ENCODE data around the gene ADCY1.

ADCY1 gene

DNA sequence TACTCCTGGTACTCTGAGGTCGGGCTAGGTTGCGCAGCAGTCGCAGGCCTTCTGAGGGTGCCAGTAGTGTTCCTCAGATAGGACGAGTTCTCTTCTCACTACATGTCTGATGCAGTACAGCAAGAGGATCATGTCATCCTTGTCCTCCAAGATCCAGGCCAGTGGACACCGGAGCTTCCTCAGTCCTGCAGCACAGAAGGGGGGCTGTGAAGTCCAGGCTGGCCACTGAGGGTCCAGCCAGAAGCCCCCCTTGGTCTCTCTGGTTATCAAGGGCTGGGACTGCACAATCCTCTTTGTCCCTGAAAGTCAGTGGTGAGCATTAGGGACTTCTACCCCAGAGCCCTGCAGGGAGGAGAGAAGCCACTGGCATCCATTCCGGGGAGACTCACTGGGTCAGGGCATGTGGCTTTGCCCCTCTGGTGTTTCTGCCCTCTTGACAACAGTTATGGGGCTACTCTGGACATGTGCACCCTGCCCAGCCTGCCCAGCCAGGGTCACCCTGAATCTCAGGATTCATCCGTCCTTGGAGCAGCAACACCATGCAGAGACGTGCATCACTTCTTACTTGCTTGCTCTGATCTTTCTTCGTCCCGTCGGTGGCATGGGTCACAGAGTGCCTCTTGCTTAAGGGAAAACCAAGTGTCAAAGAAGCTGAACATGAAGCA, 125.7 kb downstream of the ADCY1 start:
- TF ChIP-seq, protein P1, sequence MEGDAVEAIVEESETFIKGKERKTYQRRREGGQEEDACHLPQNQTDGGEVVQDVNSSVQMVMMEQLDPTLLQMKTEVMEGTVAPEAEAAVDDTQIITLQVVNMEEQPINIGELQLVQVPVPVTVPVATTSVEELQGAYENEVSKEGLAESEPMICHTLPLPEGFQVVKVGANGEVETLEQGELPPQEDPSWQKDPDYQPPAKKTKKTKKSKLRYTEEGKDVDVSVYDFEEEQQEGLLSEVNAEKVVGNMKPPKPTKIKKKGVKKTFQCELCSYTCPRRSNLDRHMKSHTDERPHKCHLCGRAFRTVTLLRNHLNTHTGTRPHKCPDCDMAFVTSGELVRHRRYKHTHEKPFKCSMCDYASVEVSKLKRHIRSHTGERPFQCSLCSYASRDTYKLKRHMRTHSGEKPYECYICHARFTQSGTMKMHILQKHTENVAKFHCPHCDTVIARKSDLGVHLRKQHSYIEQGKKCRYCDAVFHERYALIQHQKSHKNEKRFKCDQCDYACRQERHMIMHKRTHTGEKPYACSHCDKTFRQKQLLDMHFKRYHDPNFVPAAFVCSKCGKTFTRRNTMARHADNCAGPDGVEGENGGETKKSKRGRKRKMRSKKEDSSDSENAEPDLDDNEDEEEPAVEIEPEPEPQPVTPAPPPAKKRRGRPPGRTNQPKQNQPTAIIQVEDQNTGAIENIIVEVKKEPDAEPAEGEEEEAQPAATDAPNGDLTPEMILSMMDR (IDR thresholded peaks at IDR 0.05; ENCODE audit: low read length, missing control alignments), result no peak
- no peak for DNase-seq (ENCODE audit: low read depth)
- no peak overlapping the region for H3K4me3 ChIP-seq (replicated peaks; ENCODE audit: low read depth, low read length)

DNA sequence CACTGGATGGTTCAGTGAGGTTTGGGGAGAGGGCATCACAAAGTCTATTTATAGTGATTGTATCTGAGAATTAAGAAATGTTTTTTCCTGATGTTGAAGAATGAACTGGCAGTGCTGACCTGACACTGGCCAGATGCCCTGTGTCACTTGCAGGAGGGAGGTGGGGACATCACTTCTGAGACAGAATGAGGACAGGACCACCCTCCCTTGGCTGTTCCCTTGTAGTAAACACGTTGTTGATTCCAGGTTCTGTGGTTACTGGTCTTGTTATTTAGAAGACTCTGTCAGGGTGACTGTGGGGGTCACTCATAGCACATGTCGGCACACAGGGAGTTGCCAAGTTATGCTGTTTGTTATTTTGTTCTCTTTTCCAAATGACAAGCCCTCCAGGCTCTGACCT, 126.4 kb downstream of the ADCY1 start:
- TF ChIP-seq, protein P1 (IDR thresholded peaks at IDR 0.05; ENCODE audit: low read length, missing control alignments), result no peak
- DNase-seq (ENCODE audit: low read depth), result no peak
- no peak overlapping the region for H3K4me3 ChIP-seq (replicated peaks; ENCODE audit: low read depth, low read length)

DNA sequence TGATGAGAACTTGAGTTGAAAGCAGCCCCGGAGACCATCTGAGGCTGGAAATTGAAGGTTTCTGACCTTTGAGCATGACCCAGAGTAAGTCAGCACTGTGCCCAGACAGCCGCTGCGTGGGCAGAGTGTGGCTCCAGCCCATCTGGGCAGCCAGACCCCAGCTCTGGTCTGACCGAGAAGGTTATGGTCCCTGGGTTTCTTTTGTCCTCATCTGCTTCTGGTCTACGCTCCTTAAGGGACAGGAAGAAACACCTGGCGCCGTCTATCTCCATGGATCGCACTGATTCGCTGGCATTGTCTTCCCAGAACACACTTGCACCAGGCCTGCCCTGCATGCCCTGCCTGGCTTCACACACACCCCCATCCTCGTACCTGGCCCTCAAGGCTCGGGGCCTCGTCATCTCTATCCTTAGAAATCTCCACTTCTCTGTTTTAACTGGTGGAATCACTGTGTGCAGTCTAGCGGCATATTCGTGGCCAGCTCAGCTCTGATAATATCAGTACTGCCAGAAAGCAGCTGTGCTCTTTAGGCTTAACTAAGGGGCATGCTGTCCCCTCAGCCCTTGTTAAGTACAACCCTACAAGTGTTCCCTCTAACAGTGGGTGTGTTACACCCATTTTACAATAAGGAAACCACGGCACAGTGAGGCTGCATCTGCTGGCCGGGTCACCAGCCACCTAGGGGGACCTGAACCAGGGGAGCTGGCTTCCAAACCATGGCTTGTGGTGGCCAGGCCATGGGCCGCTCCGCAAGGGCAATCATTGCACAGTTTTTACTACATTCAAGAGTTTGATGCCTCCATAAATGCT, 127.7 kb downstream of the ADCY1 start:
- no peak overlapping the region for H3K4me3 ChIP-seq (replicated peaks; ENCODE audit: low read depth, low read length)
- no peak for DNase-seq (ENCODE audit: low read depth)
- TF ChIP-seq, protein P1 (IDR thresholded peaks at IDR 0.05; ENCODE audit: low read length, missing control alignments), result no peak

DNA sequence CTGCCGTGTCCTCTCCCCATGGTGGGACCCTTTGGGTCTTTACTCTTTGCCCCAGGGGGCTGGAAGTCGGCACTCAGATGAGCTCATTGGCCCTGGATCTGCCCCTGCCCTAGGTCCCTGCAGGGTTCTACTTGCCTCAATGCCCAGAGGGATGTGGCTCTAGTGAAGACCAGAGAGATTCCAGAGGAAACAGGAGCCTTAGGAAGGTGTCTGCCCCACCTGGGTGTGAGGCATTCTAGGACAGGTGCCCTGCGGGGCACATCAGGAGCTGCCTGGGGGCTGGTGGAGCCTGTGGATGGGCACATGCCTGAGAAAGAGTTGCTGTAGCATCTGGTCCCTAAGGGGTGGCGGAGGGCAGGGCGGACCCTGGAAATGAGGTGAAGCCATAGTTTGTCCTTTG, 128.6 kb downstream of the ADCY1 start:
- no peak for DNase-seq (ENCODE audit: low read depth)
- no peak overlapping the region for H3K4me3 ChIP-seq (replicated peaks; ENCODE audit: low read depth, low read length)
- TF ChIP-seq, protein P1 (IDR thresholded peaks at IDR 0.05; ENCODE audit: low read length, missing control alignments), result no peak

DNA sequence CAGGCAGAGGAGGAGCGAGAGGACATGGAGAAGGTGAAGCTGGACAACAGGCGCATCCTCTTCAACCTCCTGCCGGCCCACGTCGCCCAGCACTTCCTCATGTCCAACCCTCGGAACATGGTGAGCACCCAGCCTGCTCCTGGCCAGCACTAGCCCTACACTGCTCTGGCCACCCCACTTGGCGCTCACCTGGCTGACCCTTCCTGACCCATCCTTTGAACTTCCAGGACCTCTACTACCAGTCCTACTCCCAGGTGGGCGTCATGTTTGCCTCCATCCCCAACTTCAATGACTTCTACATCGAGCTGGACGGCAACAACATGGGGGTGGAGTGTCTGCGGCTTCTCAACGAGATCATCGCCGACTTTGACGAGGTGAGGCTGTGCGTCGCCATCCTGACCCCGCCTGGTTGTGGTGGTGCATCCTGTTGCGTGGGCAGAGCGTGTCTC, 129.2 kb downstream of the ADCY1 start:
- DNase-seq (ENCODE audit: low read depth), result no peak
- TF ChIP-seq, protein P1 (IDR thresholded peaks at IDR 0.05; ENCODE audit: low read length, missing control alignments), result no peak
- no peak overlapping the region for H3K4me3 ChIP-seq (replicated peaks; ENCODE audit: low read depth, low read length)

DNA sequence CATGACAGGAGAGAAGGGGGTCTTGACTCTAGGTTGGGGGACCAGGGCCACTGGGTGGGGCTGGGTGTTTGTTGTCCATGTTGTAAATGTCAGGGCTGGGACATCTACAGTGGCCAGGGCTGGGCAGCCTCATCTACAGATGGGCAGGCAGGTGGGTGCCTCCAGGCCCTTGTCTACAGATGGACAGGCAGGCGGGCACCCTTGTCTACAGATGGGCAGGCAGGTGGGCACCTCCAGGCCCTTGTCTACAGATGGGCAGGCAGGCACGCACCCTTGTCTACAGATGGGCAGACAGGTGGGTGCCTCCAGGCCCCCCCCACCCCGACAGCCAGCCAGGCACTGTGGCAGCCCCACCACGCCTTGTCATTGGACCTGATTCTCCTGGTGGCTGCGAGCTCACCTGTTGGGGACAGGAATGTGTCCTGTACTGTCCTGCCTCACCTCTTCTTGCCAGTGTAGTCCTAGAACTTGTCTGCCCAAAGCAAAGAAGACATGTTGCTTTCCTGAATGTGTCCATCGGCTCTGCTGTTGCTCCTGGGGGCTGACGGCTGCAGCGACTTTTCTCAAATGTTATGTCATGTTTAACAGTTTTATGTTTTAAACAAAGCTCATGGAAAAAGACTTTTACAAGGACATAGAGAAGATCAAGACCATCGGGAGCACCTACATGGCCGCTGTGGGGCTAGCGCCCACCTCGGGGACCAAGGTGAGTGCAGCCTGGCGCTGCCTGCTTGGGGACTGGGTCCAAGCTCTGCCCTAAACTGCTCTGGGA, 129.9 kb downstream of the ADCY1 start:
- DNase-seq (ENCODE audit: low read depth), result no peak

More for the DNA sequence above, 129.9 kb downstream of the ADCY1 start:
- TF ChIP-seq, protein P1 (IDR thresholded peaks at IDR 0.05; ENCODE audit: low read length, missing control alignments), result no peak
- H3K4me3 ChIP-seq (replicated peaks; ENCODE audit: low read depth, low read length), result no peak overlapping the region

All from fibroblast of pulmonary artery (primary cell).